ENCODE results near the gene HIF1AN. TPM values are rescaled to one million over a fixed set of nuclear protein-coding genes. Genes with fewer than 3 reads are reported as not detected.
A peak's percentile ranks its signal among the peaks of the same experiment; 100 is the strongest.

The HIF1AN gene
- total RNA-seq, 1 donor from 2014 or later = 13.0 TPM

DNA sequence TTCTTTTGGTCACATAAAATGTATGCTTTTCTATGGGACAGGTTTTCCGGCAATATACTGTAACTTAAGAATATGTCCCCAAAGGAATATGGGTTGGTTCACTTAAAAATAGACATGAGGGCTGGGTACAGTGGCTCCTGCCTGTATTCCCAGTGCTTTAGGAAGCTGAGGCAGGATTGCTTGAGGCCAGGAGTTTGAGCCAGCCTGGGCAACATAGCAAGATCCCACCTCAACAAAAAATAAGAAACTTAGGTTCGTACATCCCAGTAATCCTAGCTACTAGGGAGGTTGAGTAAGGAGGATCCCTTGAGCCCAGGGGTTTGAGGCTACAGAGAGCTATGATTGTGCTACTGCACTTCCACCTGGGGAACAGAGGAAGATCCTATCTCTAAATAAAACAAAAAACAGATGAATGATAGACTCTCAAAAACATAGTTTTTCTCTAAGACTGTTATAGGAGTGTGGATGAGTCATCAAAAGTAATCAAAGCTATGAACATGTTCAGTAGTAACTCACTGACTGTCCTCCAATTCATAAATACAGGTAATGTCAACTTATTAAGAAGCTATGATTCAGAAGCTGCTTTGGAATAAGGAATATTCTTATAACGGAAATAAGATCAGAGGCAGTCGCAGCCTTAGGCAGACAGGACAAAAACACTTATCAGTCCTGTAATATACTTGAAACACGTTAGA is 13.5 kb upstream of the HIF1AN start:
- DNase-seq = no peak

DNA sequence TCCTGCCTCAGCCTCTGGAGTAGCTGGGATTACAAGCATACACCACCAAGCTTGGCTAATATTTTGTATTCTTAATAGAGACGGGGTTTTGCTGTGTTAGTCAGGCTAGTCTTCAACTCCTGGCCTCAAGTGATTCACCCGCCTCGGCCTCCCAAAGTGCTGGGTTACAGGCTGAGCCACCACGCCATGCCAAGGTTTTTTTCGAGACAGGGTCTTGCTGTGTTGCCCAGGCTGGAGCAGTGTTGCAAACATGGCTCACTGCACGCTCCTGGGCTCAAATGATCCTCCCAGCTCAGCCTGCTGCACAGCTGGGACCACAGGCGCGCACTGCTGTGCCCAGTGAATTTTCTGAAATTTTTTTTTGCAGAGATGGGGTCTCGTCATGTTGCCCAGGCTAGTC is 12.8 kb upstream of the HIF1AN start:
- no peak for DNase-seq

DNA sequence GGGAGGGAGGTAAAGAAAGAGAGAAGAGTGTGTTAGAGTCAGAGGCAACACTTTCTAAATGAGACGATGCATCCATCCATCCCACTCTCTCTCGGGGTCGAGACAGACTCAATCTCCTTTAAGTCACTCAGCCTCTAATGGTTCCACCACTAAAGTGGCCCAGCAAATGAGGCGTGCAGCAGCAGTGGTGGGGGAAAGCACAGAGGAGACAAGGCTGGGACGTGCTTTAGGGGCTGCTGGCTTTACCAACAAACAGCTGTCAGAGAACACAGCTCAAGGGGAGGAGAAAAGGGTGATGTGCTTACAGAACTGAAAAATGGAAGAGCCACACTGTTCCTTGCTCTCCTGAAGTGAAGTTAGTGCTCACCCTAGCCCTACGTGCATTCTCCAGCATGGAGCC is 11.5 kb upstream of the HIF1AN start:
- no peak for DNase-seq

DNA sequence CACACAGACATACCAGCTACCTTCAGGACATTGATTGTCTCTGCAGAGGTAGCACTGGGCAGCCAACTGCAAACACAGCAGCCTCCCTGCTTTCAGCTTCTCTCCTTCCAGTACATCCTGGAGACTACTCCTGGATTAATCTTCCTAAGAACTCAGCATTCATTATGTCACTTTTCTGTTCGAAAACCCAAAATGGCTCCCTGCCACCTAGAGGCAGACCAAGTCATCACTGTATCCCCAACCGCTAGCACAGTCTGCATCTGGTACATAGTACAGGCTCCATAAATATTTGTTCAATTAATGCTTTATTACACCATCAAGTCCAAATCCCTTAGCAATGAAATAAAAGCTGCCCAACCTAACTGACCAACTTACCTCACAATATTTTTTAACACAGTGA is 11.1 kb upstream of the HIF1AN start:
- no peak for DNase-seq

DNA sequence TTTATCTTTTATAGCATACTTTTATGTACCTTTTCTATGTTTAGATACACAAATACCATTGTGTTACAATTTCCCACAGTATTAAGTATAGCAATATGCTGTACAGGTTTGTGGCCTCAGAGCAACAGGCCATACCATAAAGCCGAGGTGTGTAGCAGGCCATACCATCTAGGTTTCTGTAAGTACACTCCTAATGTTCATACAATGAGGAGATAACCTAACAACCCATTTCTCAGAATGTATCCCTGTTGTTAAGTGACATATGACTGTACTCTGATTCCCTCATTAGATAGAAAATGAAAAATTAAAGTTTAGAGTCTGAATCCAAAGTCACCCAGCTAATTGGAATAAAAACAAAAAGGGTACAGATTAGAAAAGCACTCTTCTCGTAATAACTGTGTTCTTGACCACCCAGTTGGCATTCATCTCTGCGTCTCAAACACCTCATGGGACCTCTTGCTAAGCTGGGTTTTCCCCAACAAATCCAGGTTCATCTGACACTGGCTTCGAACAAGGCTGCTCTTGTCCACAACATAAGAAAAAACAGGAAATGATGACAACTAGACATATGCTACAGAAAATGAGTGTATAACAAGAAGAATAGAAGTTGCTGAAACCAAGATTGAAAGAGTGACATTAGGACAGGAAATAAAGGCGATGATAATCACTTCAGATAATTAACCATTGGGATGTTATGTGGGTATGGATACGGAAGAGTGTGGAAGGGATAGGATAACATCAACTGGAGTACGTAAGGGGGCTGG is 7.4 kb upstream of the HIF1AN start:
- DNase-seq = no peak

DNA sequence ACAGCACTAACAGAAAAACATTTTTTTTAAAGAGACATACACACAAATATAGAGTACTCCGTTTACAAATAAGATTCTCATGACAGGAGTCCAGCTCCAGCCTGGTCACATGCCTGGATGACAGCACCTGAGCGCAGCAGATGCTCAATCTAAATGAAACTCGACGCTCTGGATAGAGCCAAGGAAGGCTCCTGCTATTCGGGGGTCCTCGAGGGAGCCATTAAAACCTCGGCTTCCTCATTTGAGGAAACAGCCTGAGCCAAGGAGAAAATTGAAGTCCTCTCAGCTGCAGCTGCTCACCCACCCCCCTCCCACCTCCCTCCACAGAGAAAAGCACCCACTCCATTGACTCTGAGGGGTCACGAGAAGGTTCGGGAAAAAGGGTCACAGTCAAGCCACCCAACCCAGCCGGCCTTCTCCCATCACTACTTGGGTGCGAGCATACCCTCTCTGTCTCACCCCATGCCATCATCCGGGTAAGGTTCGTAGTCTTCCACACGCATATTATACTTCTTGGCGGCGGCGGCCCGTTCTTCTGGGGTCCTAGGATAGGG is 6.7 kb upstream of the HIF1AN start:
- no peak for DNase-seq

DNA sequence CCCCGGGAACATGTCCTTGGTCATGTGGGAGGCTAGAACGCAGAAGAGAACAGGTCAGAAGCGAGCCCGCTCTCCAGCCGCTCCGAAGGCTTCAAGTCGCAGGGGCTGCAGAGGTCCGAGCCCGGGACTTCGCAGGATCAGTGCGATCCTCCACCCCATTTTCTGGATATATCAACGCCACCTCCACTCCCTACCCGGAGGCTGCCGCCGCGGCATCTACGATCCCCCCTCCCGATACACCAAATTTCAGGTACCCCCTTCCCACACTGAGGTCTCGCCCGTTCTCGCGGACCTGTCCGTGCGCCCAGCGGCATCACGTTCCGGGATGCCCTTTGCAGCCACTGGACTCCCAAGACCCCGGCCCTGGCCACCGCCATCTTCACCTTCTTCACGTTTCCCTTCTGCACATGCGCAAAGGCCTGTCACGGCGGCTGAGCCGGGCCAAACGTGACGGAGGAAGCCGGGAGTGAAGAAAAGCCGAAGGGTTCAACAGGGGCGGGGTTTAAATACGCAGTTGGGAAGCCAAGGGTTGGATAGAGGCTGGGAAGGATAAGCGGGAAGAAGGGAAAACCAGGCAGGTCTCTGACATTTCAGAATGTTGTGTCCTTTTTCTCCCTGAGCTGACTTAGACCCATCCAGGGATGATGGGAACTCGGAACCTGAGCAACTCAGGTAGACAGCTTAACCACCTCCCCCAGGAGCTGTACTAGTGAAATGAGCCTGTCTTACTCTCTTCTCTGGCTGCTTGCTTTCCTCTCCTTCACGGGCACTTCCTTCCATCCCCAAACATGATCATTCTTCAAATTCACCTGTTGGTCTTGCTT is 6.1 kb upstream of the HIF1AN start, which contains the start of gene NDUFB8:
Gene NDUFB8 (minus strand): TSS at position 397 of the 824 bp plus-strand sequence. CDS start 20 bp downstream, at position 377.
- peak; percentile 55 for DNase-seq

DNA sequence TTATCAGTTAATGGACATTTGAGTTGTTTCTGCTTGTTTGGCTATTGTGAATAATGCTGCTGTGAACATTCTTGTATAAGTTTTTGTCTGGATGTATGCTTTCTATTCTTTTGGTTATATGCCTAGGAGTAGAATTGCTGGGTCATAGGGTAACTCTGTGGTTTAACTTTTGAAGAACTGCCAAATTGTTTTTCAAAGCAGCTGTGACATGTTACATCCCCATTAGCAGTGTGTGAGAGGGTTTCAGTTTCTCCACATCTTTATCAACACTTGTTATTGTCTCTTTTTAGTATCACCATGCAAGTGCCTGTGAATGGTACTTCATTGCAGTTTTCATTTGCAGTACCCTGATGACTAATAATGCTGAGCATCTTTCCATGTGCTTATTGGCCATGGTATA is 4.0 kb upstream of the HIF1AN start:
- no peak for DNase-seq

DNA sequence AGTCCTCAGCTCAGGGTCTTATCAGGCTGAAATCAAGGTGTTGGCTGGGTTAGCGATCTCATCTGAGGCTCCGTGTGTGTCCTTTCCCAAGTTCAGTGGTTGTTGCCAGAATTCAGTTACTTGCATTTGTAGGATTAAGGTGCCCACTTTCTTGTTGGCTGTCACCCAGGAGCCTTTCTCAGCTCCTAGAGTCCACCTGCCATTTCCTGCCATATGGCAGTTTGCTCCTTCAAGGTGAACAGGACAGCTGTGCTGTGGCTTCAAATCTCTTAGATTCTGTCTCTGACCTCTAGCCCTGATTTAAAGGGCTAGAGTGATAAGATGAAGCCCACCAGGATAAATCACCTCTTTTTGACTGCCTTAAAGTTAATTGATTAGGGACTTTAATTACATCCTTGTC is 1.0 kb upstream of the HIF1AN start:
- DNase-seq = no peak

DNA sequence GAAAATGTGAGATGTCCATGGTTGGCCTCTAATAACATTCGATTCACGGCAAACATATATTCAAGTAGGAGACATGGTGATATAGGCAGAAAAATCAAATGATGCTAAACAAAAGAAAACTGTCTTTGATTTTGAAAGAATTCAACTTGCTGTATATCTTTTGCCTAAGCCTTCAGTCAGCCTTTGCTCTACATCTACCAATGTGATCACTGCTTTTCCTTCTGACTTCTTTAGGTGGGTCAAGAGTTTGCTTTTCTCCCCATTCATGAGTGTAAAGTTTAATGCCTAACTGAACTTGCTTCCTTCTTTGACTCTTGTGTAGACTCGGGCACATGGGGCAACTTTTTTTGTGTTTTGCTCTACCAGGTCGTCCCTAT is 417 bp upstream of the HIF1AN start:
- no peak for DNase-seq

DNA sequence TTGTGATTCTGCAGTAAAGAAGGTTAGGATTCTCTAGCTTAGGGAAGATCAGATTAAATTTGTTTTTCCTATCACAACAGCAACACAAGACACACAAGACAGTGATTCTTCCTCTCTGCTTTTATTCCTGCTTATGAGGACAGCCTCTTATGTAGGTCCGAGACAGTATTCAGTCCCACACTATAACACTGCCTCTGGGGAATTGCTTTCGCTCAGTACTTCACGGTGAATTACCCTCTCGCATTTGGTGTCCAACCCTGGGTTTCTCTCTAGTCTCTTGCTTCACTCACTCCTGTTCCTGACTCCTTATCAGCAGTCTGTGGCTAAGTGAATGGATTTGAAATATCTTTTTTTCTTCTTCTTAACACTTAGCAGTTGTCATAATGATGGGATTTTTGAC is 1.7 kb downstream of the HIF1AN start:
- DNase-seq = no peak

DNA sequence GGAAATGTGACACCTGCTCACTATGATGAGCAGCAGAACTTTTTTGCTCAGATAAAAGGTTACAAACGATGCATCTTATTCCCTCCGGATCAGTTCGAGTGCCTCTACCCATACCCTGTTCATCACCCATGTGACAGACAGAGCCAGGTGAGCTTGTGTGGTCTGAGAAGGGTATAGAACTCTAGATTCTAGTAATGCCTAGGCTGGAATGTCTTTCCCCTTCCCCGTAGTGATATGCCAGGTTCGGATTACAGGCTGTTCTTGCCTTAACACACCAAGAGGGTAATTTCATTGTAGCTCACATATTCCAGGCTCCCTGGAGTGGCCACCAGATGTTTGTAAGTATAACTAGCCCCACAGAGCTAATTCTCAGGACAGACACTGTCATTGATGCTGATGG is 9.2 kb downstream of the HIF1AN start:
- no peak for DNase-seq

DNA sequence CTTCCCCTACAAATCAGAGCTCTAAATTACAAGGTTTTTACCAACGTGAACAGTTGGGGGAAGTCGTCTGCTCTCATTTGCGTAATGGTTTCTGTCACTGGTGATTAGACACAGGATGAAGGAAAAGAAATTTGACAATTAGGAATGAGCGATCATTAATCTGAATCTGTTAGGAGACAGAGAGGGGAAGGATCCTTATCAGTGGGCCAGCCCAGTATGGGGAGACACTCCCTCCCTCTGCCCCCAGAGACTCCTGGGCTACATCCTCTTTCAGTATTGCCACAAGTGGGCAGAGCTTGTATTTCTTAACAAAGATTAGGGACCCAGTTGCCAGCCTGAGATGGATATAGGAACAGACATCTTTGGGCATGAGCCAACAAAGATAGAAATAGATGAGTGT is 15.5 kb downstream of the HIF1AN start:
- DNase-seq = no peak

DNA sequence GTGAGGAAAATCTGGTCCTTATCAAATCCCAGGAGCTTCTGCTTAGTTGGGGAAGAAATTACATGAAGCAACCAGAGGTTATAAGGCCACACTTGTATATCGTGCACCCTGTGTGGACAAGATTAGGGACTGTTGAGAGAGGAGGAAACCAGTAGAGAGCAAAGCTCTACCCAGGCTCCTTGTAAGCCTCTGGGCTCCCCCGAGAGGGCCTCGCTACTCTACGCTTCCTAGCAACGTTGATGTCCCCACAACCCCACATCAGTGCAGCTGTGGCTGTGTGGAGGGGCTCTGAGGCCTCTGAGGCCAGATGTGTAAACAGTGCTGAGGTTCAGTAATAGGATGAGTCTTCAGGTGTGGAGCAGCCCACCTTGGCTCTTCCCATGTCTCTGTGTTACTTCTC is 16.0 kb downstream of the HIF1AN start:
- no peak for DNase-seq

DNA sequence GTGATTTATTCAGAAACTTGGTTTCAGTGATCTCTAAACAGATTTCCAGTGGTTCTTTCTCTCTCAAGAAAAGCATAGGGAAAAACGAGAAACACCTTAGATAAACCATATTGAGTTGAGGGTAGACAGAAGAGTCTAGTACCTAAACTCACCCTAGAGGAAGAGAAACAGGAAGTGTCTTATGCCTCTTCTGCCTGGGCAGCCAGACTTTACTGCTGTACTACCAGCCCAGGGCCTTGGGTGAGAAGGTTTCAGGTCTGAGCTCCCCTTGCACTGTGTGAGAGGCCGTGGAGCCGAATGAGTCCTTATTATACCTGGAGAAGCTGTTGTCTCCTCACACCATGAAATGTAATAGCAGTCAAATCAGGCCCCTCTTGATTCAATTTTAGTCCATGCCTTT is 18.2 kb downstream of the HIF1AN start:
- DNase-seq = no peak

DNA sequence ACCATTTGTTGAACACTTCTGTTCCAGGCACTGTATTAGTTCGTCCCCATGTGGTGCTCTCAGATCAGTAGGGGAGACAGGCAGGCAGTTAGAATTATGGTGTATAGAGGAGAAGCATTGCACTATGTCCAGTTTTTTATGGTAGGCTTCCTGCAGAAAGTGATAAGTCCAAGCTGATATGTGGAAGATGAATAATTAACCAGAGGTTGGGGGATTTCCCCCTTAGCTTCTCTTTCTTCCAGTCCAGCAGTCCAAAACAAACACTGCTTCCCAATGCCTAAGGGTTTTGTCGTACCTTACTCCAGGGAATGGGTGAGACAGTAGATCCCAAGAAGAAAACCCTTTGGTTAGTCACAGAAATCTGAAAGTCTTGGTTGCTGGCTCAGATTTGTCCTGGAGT is 19.2 kb downstream of the HIF1AN start:
- DNase-seq = no peak

DNA sequence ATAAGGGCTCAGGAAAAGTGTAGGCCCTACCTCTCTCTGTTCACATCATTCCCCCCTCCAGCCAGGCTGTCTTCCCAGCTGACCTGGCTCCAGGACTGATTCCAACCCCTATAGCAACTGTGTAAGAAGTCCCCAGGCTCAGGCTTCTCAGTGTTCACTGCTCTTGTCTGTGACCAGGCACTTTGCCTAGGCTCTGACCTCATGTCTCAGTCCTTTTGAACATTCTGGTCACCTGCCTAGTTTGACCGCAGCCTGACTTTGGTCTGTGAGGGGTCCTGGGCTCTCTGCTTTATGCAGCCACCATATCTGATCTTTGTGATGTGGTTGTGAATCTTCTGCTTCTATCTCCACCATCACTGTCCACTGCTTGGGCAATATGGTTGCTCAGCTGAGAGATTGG is 24.5 kb downstream of the HIF1AN start:
- DNase-seq = no peak

DNA sequence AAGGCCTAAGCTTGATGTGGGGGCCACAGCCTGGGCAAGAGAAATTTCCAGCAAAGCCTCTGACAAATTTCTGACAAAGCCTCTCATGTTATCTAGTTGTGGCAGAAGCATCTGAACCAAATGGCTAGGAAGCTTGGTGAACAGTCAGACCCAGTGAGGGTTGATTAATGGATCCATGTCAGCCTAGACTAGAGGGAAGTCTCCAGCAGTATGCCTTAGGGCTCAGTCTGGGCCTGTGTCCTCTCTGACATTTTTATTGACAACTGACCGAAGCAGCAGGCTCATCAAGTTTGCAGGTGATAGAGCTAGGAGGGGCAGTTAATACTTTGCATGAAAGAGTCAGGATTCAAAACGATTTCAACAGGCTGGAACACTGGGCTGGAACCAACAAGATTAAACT is 25.3 kb downstream of the HIF1AN start:
- DNase-seq = no peak

DNA sequence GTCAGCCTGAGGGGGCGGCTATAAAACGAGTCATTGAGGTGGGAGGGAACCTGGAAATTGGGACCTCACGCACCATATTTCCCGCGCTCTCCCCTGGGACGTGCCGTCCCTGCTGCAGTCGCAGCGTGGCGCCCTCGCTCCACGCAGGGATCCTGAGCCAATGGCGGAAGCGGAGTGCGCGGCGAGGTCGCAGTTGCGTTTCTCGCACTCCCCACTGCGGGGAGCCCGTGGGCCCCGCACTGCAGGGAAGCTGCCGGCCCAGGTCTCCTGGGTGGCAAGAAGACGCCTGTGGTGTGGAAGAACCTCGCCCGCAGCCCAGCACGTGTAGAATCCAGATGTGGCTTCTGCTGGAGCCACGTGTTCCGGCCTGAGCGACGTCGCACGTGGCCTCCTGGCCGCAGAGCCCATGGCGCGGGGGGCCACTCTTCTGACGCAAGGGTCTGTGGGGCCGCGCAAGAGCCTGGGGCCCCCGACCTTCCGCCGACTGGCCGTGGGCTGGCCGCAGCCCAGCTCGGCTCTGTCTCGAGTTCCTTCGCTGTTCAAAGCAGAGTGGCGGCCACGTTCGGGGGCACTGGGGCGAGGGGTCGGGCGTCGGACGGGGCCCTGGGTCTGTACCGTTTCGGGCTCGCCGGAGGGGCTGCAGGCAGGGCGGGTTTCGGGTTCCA is 26.4 kb downstream of the HIF1AN start:
- peak; percentile 60 for DNase-seq

DNA sequence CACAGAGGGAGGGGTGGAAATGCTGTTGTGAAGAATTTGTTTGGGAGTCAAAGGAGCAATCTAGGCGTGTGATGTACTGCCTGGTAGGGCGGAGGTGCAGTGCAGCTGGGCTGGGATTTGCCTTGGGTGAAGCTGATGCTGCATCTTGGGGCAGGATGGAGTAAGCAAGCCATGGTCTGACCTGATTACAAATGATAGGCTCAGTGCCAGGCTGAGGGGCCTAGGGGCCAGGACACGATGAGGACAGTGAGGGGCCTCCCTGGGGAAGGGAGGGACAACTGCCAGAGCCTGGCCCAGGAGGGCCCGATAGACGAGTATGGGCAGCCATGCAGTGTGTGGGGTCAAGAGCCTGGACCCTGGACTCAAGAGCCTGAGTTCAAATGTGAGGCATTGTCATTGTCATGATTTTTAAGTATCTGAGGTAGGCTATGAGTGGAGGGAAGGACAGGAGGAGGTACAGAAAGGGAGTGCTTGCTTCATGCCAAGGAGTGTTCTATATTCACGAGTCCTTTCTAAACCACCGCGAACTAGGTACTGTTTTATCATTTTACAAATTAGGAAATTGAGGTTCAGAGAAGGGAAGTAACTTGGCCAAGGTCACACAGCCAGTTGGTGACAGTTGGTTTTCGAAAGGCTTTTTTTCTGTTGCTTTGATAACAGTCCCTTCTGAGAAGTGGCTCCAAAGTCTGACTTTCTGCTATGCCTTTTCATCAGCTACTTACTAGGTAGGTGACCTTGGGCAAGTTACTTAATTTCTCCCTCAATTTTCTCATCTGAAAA is 29.7 kb downstream of the HIF1AN start:
- no peak for DNase-seq

DNA sequence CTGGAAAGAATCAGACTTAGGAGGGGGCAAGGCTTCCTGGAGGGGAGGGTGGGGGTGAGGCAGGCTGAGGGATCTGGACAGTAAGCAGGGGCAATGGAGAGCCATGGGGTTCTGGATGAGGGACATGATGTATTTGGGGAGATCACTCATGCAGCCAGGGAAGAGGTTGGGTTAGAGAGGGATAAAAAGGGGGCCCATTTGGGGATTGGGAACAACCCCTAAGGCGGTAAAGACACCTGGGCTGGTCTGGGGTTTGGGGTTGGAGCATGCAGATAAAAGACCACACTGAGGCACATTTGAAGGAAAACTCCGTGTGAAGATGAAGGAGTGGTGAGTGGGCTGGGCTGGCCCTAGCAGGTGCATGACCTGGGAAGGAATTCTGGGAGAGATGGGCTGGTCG is 30.8 kb downstream of the HIF1AN start:
- no peak for DNase-seq

DNA sequence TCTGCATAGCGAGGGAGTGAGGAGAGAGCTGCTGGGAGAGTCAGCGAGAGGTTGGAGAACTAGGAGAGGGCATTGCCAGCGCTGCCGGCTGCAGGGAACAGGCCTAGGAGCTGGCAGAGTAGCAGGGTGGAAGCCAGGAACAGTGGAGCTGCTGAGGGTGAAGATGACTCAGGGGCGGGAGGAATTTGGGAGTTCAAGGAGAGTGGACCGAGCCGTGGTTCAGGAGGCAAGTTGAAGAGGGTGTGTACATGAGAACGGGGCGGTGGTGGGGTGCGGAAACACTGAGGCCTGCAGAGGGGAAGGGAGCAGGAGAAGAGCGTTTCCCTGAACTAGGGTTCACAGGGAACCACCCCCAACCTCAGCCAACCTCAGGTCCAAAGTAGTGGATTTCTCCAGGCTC is 31.5 kb downstream of the HIF1AN start:
- no peak for DNase-seq
